Eye (tissue), 1 donor: ENCODE results near the gene PYM1.

ENCODE experiments used
- DNase-seq: peaks from one replicate; pipeline ENCODE4 v3.0.0-alpha.2; 2015

The PYM1 gene

DNA sequence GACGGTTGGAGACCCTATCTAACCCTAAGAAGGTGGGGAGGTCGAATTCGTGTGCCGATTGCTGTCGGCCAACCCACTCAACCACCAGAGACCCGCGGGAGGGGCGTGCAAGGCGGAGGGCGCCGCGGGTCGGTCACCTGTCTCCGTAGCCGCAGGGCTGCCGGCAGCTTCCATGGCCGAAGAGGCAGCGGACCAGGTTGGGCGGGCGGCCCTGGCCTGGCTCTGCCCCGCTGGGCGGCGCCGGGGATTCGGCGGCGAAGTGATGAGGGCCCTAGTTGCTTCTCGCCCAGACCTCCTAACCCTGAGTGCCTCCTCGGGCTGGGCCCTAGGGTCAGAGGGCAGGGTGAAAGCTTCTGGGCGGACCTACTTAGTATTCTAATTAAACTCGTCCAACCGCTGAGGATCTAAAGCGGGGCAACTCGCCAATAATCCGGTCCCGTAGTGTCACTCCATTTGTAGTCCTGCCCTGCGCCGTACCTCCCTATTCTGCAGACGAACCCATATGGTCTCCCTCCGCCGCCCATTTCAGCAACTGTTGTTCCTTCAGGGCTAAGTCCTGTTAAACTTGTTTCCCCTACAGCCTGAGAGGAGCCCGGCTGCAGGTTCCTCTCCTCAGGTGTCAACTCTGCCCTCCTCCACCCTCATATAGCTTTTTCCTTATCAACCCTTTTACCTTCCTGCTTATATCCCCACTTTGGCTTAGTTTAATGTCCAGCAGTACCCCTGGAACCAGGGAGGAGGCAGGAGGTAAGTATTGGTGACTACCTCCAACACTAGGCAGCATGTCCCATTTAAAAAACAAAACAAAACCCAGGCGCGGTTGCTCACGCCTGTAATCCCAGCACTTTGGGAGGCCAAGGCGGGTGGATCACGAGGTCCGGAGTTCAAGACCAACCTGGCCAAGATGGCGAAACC, at the start of gene PYM1:
TSS of gene PYM1 (minus strand) at position 307 of the 915 bp plus-strand sequence. CDS start at position 174, 133 bp downstream.
- DNase-seq, result peak; percentile 75

DNA sequence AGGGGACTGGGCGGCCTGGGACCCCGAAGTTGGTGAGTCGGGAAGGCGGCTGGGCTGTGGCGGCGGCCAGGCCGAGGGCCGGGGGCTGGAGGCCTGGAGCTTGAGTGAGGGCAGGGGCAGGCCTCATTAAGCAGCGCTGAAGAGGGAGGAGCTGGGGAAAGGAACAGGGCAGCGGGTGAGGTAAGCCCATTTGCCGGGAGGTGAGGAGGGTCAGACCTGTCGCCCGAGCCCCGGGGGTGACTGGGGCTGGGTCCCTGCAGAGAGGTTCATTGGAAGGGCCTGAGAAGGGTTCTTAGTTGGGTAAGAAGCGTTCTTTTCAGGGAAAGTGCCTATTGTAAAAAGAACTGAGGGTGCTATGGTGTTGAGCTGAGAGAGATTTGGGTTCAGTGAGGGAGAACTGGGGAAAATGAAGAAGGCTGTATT, 46.6 kb upstream of the PYM1 start:
- DNase-seq, result no peak

DNA sequence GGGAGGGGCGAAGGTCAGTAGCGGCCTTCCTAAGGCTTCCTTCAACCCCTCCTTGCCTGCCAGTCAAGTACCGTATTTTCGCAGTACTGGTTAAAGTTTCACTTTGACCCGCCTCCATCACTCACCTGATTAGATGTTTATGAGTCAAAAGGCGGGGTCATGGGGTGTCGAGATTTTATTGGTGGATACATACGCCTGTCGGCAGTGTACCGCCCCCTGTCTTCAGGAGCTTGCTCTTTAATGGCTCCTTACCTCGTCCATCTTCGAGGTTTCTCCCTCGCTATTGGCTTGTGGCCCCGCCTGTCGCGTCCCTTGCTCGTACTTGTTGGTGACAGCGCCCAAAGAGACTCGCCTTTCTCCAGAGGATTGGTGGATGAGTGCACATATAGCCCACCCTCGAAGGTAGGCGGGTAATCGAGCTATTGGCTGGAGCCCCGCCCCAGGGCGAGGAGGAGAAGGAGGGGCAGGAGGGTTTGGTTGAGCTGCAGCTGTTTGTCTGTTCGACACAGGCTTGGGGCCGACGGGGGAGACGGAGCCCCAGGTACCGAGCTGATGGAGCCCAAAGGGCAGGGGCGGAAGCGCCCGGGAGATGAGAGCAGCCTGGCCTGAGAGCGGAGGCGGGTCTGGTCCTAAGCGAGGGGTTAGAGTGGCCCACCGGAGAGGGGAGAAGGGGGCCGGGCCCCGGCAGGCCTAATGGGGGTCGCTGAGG, 46.1 kb upstream of the PYM1 start, which contains the start of gene RAB5B:
TSS of gene RAB5B (plus strand) at position 480 of the 709 bp plus-strand sequence. CDS start 12,883 bp downstream, outside the sequence.
- DNase-seq, result peak; percentile 100

- no peak for DNase-seq
Measured at GRCh38 chr12:55972911-55973598, 45.4 kb upstream of the PYM1 start.

- DNase-seq, result no peak
Measured at GRCh38 chr12:55972456-55972855, 44.8 kb upstream of the PYM1 start.

DNA sequence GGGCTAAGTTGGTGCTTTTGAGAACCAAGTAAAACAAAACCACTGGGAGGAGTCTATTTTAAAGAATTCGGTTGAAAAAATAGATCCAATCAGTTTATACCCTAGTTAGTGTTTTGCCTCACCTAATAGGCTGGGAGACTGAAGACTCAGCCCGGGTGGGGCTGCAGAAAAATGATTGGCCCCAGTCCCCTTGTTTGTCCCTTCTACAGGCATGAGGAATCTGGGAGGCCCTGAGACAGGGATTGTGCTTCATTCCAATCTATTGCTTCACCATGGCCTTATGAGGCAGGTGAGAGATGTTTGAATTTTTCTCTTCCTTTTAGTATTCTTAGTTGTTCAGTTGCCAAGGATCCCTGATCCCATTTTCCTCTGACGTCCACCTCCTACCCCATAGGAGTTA, 44.3 kb upstream of the PYM1 start:
- no peak for DNase-seq

GRCh38 chr12:55970775-55971174, 43.1 kb upstream of the PYM1 start:
- DNase-seq, result no peak

DNA sequence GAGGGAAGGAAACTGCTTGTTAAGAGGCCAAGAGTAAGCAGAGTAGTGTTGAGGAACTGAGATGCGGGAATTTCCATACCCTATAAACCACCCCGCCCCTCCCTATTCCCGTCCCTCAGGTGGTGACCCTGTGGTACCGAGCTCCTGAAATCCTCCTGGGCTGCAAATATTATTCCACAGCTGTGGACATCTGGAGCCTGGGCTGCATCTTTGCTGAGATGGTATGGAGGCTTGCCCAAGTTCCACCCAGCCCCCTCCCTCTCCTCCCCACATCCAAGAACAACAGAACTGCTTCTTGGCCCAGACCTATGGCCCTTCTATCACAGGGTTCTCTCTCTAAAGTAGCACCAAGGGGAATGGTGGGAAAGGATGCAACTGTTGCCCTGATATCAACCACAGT, 41.7 kb upstream of the PYM1 start:
- no peak for DNase-seq

GRCh38 chr12:55966408-55967281, 39.0 kb upstream of the PYM1 start, which contains the start of gene CDK2:
CDK2 (plus strand) TSS chr12:55966830; CDS start chr12:55967009, 179 bp downstream.
- DNase-seq, result peak; percentile 95

- DNase-seq, result no peak
Measured at GRCh38 chr12:55965941-55966407, 38.3 kb upstream of the PYM1 start, which contains the start of gene PMEL. PMEL (minus strand) TSS chr12:55966042; CDS start chr12:55966011, 31 bp downstream.

- peak; percentile 54 for DNase-seq
Measured at GRCh38 chr12:55965240-55965639, 37.5 kb upstream of the PYM1 start.

DNA sequence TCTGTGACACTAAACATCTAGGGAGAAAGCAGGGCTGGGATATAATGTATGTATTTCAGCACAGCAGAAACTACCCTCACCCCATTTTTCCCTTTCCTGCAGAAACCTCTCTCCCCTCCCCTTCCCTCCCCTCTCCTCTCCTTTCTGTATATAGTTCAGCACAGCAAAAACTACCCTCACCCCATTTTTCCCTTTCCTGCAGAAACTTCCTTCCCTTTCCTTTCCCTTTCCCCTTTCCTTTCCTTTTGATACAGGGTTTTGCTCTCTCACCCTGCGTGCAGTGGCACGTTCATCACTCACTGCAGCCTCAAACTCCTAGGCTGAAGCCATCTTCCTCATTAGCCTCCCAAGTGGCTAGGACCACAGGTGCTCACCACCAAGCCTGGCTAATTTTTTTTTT, 36.1 kb upstream of the PYM1 start:
- no peak for DNase-seq

DNA sequence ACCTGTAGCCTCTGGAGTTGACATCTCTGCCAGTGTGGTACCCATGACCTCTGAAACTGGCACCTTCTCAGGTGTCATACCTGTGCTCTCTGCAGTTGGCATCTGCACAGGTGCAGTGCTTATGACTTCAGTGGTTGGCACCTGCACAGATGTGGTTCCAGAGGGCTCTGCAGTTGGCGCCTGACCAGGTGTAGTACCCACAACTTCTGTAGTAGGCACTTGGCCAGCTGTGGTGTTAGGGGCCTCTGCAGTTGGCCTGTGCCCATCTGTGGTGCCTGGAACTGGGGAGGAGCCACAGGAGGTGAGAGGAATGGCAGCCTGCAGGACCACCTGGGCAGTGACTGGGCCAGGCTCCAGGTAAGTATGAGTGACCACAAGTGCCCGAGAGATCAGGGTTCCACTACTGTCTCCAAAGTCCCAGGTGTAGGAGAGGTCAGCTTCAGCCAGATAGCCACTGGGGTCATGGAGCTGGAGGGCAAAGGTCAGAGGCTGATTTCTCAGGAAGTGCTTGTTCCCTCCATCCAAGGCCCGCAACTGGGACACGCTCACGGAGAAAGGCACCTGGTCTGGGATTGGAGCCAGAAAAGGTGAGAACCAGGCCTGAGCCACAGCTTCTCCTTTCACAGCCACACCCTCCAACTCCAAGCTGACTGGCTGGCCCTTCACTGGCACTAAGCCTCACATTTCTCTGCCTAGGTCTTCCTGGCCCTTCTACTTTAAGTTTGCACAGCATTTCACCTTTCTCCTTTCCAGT, 29.6 kb upstream of the PYM1 start:
- no peak for DNase-seq

- no peak for DNase-seq
Measured at GRCh38 chr12:55955800-55956508, 28.3 kb upstream of the PYM1 start.

GRCh38 chr12:55955344-55955743, 27.6 kb upstream of the PYM1 start:
- no peak for DNase-seq

DNA sequence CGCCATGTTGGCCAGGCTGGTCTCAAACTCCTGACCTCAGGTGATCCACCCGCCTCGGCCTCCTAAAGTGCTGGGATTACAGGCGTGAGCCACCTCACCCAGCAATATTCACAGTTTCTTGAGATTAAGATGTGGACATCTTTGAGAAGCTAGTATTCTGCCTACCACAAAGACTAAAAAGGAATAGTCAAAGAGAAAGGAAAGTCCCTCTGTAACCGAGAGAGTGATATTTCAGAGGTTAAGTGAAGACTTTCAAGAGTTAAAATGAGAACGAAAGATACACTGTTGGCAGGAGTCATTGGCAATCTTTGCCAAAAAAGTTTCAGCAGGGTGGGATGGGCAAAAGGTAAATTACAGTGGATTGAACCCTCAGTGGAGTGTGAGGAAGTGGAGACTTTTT, 18.9 kb upstream of the PYM1 start:
- no peak for DNase-seq

DNA sequence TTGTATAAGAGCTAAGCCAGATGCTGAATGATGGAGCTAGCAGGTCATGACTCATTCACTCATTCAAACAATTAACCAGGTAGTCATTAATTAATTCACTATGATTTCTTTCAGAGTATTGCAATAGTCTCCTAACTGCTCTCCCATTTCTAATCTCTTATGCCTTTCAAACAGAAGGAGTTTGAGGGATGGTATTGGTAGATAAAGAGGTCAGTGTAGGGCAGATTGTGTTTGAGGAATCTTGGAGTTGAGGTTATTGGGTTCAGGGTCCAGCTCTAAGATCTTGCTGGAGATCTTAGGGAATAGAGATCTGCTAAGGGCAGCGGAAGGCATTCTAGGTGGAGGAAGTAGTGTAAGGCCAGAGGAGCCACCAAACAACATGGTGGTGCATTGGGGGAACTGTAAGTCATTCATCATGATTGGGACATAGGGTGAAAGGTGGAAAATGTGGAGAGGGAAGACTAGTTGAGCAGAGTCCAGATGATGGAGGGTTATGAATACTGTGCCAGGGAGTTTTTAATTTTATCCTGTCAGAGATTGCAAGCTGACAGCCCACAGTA, 15.0 kb upstream of the PYM1 start:
- DNase-seq, result no peak

GRCh38 chr12:55942055-55942454, 14.4 kb upstream of the PYM1 start:
- no peak for DNase-seq

- peak; percentile 95 for DNase-seq
Measured at GRCh38 chr12:55940065-55940732, 12.5 kb upstream of the PYM1 start.
